BLaER1 (cell line): Measurements from ENCODE around the gene SCP2D1.

Experiments used
- H3K27ac ChIP-seq: shearing (Covaris generic); formaldehyde crosslinking; 2 replicates; pipeline ENCODE4 v1.8.1; 2022
- H3K27me3 ChIP-seq: shearing (Covaris generic); formaldehyde crosslinking; 2 replicates; pipeline ENCODE4 v1.8.1; 2022
- H3K36me3 ChIP-seq: shearing (Covaris generic); formaldehyde crosslinking; 2 replicates; pipeline ENCODE4 v1.8.1; 2022
- H3K4me1 ChIP-seq: shearing (Covaris generic); formaldehyde crosslinking; 2 replicates; pipeline ENCODE4 v1.8.1; 2022
- H3K4me2 ChIP-seq: shearing (Covaris generic); formaldehyde crosslinking; 2 replicates; pipeline ENCODE4 v1.8.1; 2022
- H3K4me3 ChIP-seq: shearing (Covaris generic); formaldehyde crosslinking; 2 replicates; pipeline ENCODE4 v1.8.1; 2022
- H3K9ac ChIP-seq: shearing (Covaris generic); formaldehyde crosslinking; 2 replicates; pipeline ENCODE4 v1.8.1; 2022
- H3K9me3 ChIP-seq: shearing (Covaris generic); formaldehyde crosslinking; 2 replicates; pipeline ENCODE4 v1.8.1; 2022
- H4K20me1 ChIP-seq: shearing (Covaris generic); formaldehyde crosslinking; 2 replicates; pipeline ENCODE4 v1.8.1; 2022
- Cebpa-rat ChIP-seq: shearing (Covaris generic); IDR thresholded peaks from 2 replicates; pipeline ENCODE4 v1.8.1; 2022

SCP2D1 gene

GRCh38 chr20:18788021-18788420, 25.6 kb upstream of the SCP2D1 start:
- peaks cover 8% of the 10 kb centered on the region; the same call in 1 of the 2 replicates for H3K9me3 ChIP-seq
- H3K4me2 ChIP-seq: no peak overlapping the region
- H3K4me3 ChIP-seq: no peak overlapping the region
- TF ChIP-seq Cebpa-rat: no peak
- no peaks in the 10 kb centered on the region for H3K36me3 ChIP-seq
- no peak overlapping the region for H3K9ac ChIP-seq
- H4K20me1 ChIP-seq: no peaks in the 10 kb centered on the region
- H3K27me3 ChIP-seq: no peaks in the 10 kb centered on the region
- no peaks in the 10 kb centered on the region for H3K4me1 ChIP-seq
- H3K27ac ChIP-seq: no peak overlapping the region

GRCh38 chr20:18790787-18791186, 22.8 kb upstream of the SCP2D1 start:
- no peak for TF ChIP-seq Cebpa-rat
- Histone ChIP-seq H3K4me2 (no peak overlapping the region), H3K4me1 (peaks cover 14% of the 10 kb centered on the region), H3K36me3 (no peaks in the 10 kb centered on the region), H3K9ac (no peak overlapping the region), H3K9me3 (peaks cover 8% of the 10 kb centered on the region; the same call in 1 of the 2 replicates), H3K4me3 (no peak overlapping the region), H3K27ac (no peak overlapping the region), H3K27me3 (no peaks in the 10 kb centered on the region), H4K20me1 (no peaks in the 10 kb centered on the region)

- no peaks in the 10 kb centered on the region for H4K20me1 ChIP-seq
- peak overlapping the region; percentile 77 for H3K4me3 ChIP-seq
- no peaks in the 10 kb centered on the region for H3K9me3 ChIP-seq
- H3K36me3 ChIP-seq: no peaks in the 10 kb centered on the region
- peak overlapping the region; percentile 84 for H3K9ac ChIP-seq
- no peaks in the 10 kb centered on the region for H3K27me3 ChIP-seq
- H3K27ac ChIP-seq: peak overlapping the region; percentile 80
- peak overlapping the region; percentile 94 for H3K4me2 ChIP-seq
- TF ChIP-seq Cebpa-rat: no peak
- H3K4me1 ChIP-seq: peaks cover 14% of the 10 kb centered on the region
Measured at GRCh38 chr20:18793625-18794427, 19.8 kb upstream of the SCP2D1 start.

- no peaks in the 10 kb centered on the region for H3K36me3 ChIP-seq
- peak overlapping the region; percentile 94 for H3K4me2 ChIP-seq
- H3K27ac ChIP-seq: peak overlapping the region; percentile 80
- H3K27me3 ChIP-seq: no peaks in the 10 kb centered on the region
- peaks cover 14% of the 10 kb centered on the region for H3K4me1 ChIP-seq
- H3K4me3 ChIP-seq: peak overlapping the region; percentile 77
- H4K20me1 ChIP-seq: no peaks in the 10 kb centered on the region
- peak overlapping the region; percentile 84 for H3K9ac ChIP-seq
- TF ChIP-seq Cebpa-rat: no peak
- no peaks in the 10 kb centered on the region for H3K9me3 ChIP-seq
Measured at GRCh38 chr20:18794428-18794787, 19.2 kb upstream of the SCP2D1 start.

- H3K36me3 ChIP-seq: no peaks in the 10 kb centered on the region
- no peaks in the 10 kb centered on the region for H3K27me3 ChIP-seq
- no peaks in the 10 kb centered on the region for H3K9me3 ChIP-seq
- no peak overlapping the region for H3K4me3 ChIP-seq
- H3K4me1 ChIP-seq: peaks cover 14% of the 10 kb centered on the region
- no peak overlapping the region for H3K9ac ChIP-seq
- H3K27ac ChIP-seq: no peak overlapping the region
- peak overlapping the region; percentile 94 for H3K4me2 ChIP-seq
- TF ChIP-seq Cebpa-rat: no peak
- H4K20me1 ChIP-seq: no peaks in the 10 kb centered on the region
Measured at GRCh38 chr20:18795366-18795765, 18.2 kb upstream of the SCP2D1 start.

- no peaks in the 10 kb centered on the region for H3K36me3 ChIP-seq
- no peak overlapping the region for H3K27ac ChIP-seq
- no peaks in the 10 kb centered on the region for H4K20me1 ChIP-seq
- TF ChIP-seq Cebpa-rat: no peak
- no peak overlapping the region for H3K4me3 ChIP-seq
- no peaks in the 10 kb centered on the region for H3K9me3 ChIP-seq
- no peak overlapping the region for H3K9ac ChIP-seq
- peaks cover 14% of the 10 kb centered on the region for H3K4me1 ChIP-seq
- no peak overlapping the region for H3K4me2 ChIP-seq
- H3K27me3 ChIP-seq: no peaks in the 10 kb centered on the region
Measured at GRCh38 chr20:18796282-18796833, 17.2 kb upstream of the SCP2D1 start.

GRCh38 chr20:18801516-18801915, 12.1 kb upstream of the SCP2D1 start:
- H3K9me3 ChIP-seq: peaks cover 17% of the 10 kb centered on the region
- H3K9ac ChIP-seq: no peak overlapping the region
- H3K36me3 ChIP-seq: no peaks in the 10 kb centered on the region
- peaks cover 15% of the 10 kb centered on the region for H3K4me1 ChIP-seq
- TF ChIP-seq Cebpa-rat: no peak
- H3K27ac ChIP-seq: no peak overlapping the region
- H3K4me2 ChIP-seq: no peak overlapping the region
- no peaks in the 10 kb centered on the region for H4K20me1 ChIP-seq
- no peak overlapping the region for H3K4me3 ChIP-seq
- no peaks in the 10 kb centered on the region for H3K27me3 ChIP-seq

- Histone ChIP-seq H3K27ac (no peak overlapping the region), H3K9me3 (peaks cover 18% of the 10 kb centered on the region), H3K4me3 (no peak overlapping the region), H3K4me1 (peaks cover 15% of the 10 kb centered on the region), H3K36me3 (no peaks in the 10 kb centered on the region), H3K9ac (no peak overlapping the region), H3K4me2 (no peak overlapping the region), H3K27me3 (no peaks in the 10 kb centered on the region), H4K20me1 (no peaks in the 10 kb centered on the region)
- TF ChIP-seq Cebpa-rat: no peak
Measured at GRCh38 chr20:18802012-18802634, 11.5 kb upstream of the SCP2D1 start.

GRCh38 chr20:18805881-18806280, 7.7 kb upstream of the SCP2D1 start:
- Histone ChIP-seq H3K36me3 (no peaks in the 10 kb centered on the region), H3K9ac (no peak overlapping the region), H3K4me3 (no peak overlapping the region), H3K4me1 (peaks cover 26% of the 10 kb centered on the region), H3K9me3 (peaks cover 18% of the 10 kb centered on the region), H3K27me3 (no peaks in the 10 kb centered on the region), H3K4me2 (peak overlapping the region; percentile 39; the same call in 1 of the 2 replicates), H3K27ac (no peak overlapping the region), H4K20me1 (no peaks in the 10 kb centered on the region)
- TF ChIP-seq Cebpa-rat: no peak

GRCh38 chr20:18808712-18809111, 4.9 kb upstream of the SCP2D1 start:
- Histone ChIP-seq H3K9ac (no peak overlapping the region), H3K36me3 (no peaks in the 10 kb centered on the region), H3K9me3 (peaks cover 18% of the 10 kb centered on the region), H3K27ac (no peak overlapping the region), H4K20me1 (no peaks in the 10 kb centered on the region), H3K4me1 (peaks cover 26% of the 10 kb centered on the region), H3K27me3 (no peaks in the 10 kb centered on the region), H3K4me3 (no peak overlapping the region), H3K4me2 (peak overlapping the region; percentile 48)
- TF ChIP-seq Cebpa-rat: no peak
